ENCODE data around the gene FAM78A.

DNA sequence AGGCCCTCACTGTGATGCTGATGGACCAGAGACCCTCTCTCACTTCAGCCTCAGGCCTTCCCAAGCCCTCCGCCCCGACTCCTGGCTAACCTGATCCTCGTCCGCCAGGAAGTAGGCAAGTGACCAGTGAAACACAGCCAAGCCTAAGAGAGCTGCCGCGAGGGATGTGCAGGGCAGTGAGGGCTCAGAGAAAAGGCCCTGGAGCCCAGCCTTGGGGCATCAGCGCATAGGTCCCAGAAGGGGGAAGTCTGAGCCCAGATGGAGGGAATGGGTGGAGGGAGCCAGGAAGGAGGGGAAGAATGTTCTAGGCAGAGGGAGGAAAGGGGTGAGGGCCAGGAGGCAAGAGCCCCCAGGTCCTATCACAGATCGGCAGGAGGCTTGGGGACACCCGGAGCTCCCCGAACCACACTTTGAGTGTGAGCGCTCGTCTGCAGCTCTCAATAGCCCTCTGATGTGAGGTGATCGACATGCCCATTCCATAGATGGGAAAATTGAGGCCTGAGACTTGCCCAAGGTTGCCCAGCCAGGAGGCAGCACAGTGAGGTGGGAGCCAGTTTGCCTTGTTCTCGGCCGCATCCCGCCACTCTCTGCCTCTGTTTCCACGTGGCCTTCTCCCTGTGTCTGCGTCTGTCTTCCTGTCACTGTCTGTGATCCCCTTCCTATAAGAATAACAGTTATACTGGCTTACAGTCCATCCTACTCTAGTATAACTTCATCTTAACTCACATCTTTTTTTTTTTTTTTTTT is 33.4 kb upstream of the FAM78A start:
- TF ChIP-seq POLR2A (IDR thresholded peaks at IDR 0.05; ENCODE audit: low read depth) (no peak), POLR2AphosphoS5 (IDR thresholded peaks at IDR 0.05) (no peak), EP300 (IDR thresholded peaks at IDR 0.05) (no peak)
- TF ChIP-seq, protein P1, sequence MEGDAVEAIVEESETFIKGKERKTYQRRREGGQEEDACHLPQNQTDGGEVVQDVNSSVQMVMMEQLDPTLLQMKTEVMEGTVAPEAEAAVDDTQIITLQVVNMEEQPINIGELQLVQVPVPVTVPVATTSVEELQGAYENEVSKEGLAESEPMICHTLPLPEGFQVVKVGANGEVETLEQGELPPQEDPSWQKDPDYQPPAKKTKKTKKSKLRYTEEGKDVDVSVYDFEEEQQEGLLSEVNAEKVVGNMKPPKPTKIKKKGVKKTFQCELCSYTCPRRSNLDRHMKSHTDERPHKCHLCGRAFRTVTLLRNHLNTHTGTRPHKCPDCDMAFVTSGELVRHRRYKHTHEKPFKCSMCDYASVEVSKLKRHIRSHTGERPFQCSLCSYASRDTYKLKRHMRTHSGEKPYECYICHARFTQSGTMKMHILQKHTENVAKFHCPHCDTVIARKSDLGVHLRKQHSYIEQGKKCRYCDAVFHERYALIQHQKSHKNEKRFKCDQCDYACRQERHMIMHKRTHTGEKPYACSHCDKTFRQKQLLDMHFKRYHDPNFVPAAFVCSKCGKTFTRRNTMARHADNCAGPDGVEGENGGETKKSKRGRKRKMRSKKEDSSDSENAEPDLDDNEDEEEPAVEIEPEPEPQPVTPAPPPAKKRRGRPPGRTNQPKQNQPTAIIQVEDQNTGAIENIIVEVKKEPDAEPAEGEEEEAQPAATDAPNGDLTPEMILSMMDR (IDR thresholded peaks at IDR 0.05): no peak

Measured in esophagus muscularis mucosa (tissue), 4 donors.